OCI-M1 (cell line): Measurements from ENCODE around the gene NAA38.
"Not testable (repeated sequence)": the region's sequence is repeated elsewhere in the genome, so short reads cannot be mapped to it uniquely, and the experiment has no call there.

Source experiments
- DNase-seq: peaks from one replicate; lab custom pipeline; 2025; lab: John Stamatoyannopoulos, UW

NAA38 gene

DNA sequence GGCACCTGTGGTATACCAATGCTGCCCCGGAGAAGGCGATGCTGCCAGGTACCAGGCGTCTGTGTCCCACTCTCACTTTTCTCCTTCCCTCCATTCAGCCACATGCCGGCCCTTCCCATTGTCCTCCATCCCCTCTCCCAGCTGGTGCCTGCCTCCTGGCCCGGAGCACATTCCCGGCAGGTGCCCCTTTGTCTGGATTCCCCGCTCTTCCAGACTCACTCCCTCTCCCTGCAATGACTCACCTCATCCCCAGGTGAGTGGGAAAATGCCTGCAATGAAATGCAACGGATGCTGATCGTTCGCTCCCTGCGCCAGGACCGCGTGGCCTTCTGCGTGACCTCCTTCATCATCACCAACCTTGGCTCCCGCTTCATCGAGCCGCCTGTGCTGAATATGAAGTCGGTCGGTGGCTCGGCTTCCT is 33.8 kb downstream of the NAA38 start:
- no peak for DNase-seq

DNA sequence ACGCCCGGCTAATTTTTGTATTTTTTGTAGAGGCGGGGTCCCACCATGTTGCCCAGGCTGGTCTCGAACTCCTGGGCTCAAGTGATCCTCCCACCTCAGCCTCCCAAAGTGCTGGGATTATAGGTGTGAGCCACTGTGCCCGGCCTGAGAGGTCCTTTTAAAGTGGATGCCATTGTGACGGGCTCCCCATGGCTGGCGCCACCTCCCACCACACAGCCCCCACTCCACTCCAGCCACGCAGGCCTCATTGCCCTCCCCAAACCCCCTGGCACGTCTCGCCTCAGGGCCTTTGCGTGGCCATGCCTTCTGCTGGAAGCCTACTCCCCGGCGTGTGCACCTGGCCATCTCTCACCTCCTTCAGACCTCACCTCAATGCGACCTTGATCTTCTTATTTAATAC is 35.2 kb downstream of the NAA38 start:
- no peak for DNase-seq

DNA sequence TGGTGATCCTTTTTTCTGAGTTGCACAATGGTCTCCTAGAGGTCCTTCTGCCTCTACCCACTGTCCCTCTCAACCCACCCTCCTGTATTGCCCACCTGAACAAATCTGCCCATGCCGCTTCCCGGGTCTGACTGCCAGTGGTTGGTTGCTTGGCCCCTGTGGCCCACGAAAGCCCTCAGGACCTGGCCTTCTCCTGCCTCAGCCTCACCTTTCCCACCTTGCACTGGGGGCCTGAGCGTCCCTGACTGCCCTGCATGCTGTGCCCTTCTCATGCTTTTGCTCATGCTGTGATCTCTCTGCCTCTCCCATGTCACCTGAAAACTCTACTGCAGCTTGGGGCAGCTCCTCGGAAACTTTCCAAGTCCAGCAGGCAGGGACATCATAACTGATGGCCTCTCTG is 37.1 kb downstream of the NAA38 start:
- no peak for DNase-seq

DNA sequence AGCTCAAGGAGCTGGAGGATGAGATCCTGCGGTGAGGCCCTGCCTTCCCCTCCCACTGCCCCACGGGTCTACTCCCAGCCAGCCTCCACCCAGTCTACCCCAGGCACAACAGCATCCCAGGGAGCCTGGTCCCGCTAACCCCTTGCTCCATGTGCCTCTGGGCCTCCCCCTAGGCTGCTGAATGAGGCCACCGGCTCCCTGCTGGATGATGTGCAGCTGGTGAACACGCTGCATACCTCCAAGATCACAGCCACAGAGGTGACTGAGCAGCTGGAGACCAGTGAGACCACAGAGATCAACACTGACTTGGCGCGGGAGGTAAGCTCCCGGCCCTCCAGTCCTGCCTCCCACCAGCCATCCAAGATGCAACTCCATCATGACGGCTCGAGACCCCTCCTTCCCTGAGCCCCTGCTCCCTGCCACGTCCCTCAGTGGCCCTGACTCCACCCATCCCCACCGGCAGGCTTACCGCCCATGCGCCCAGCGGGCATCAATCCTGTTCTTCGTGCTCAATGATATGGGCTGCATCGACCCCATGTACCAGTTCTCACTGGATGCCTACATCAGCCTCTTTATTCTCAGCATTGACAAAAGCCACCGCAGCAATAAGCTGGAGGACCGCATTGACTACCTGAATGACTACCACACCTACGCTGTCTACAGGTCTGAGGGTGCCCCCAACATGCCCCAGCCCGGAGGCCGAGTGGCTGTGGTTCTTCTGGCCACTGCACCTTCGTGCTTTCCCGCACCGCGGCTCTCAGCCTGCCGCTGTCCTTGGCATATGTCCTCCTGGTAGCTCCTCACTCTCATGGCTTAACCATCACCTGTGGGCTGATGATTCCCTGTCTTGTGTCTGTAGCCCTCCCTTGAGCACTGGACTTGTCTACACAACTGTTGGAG is 38.4 kb downstream of the NAA38 start:
- no peak for DNase-seq

DNA sequence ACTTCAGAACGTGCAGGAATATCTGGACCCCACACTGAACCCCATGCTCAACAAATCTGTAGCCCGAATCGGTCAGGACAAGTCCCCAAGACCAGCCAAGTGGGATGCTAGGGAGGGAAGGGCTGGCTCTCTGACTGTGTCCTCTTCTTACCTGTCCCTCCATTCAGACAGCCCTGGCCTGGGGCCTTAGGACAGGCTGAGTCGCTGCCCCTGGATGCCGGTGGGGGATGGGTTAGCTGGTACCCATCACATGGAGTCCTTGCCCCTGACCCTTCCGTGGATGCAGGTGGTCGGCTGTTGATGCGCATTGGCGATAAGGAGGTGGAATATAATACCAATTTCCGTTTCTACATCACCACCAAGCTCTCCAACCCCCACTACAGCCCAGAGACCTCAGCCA is 39.3 kb downstream of the NAA38 start:
- no peak for DNase-seq

DNA sequence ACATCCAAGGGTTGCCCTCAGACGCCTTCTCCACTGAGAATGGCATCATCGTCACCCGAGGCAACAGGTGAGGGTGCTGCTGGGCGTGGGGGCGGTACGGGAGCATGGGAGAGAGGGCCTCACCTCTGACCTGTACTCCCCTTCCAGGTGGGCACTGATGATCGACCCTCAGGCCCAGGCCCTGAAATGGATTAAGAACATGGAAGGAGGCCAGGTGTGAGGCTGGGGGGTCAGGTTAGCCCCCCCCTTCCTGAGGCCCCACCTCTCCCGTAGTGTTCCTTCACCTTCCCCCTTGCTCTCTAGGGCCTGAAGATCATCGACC is 39.8 kb downstream of the NAA38 start:
- DNase-seq = no peak

DNA sequence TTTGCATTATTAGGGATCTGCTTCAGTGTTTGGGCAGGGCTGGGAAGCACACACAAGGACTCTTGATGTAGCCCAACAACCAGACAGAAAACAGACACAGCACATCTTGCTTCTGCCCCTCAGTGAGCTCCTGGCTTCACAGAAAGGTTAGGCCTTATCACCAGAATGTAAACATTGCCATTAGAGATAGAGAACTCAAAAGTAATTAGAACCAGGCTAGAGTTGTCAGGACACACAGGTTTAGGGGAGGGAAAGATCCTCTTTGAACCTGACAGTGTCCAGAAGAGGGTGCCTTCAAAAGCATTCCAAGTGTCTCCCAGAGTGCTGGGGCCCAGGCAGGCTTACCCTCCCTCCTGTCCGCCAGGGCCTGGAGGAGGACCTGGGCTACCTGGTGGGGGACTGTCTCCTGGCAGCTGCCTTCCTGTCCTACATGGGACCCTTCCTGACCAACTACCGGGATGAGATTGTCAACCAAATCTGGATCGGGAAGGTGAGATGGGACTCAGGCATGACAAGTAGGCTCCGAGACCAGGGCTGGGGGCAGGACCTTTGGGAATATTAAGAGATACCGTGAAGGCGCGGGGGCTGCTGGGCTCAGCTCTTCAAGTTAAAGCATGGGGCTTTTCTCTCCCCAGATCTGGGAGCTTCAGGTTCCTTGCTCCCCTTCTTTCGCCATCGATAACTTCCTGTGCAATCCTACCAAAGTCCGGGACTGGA is 40.3 kb downstream of the NAA38 start:
- no peak for DNase-seq

DNA sequence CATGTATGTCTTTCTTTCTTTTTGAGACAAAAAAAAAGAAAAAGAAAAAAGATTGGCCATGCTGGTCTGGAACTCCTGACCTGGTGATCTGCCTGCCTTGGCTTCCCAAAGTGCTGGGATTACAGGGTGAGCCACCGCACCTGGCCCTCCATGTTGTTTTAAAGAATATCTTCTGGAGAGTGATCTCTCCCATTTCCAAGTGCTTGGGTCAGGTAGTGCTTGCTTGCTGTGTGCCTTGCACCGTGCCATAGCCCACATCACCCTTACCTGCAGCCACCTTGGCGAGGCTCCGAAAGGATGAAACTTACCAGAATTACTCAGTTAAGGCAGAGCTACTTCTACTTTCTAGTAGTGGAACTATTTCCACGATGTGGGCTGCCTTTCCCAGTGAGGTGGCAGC is 42.4 kb downstream of the NAA38 start:
- no peak for DNase-seq

DNA sequence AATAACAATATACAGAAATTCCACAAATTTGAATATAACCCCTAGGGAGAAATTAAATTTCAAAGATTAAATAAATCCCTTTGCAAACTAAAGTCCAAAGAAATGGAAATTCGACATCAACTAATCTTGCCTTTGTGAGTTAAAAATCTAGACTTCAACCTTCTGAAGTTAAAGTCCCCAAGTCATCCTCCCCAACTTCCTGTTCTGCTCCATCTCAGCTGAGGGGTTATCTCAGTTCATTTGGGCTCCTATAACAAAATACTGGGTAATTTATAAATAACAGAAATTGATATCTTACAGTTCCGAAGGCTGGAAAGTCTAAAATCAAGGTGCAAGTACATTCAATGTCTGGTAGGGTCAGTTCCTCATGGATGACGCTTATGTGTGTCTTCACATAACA is 46.1 kb downstream of the NAA38 start:
- peak; percentile 9 for DNase-seq

DNA sequence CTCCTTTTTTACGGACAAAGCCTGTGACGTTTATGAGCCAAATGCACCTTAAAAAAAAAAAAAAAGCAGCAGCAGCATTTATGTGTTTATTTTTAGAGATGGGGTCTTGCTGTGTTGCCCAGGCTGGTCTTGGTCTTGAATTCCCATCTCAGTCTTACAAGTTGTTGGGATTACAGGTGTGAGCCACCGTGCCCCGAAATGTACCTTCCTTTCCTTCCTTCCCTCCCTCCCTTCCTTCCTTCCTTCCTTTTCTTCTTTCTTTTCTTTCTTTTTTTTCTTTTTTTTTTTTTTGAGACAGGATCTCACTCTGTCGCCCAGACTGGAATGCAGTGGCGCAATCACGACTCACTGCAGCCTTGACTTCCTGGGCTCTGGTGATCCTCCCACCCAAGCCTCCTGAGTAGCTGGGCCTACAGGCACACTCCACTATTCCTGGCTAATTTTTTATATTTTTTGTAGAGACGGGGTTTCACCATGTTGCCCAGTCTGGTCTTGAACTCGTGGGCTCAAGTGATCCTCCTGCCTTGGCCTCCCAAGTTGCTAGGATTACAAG is 47.5 kb downstream of the NAA38 start:
- DNase-seq = not testable (repeated sequence)

DNA sequence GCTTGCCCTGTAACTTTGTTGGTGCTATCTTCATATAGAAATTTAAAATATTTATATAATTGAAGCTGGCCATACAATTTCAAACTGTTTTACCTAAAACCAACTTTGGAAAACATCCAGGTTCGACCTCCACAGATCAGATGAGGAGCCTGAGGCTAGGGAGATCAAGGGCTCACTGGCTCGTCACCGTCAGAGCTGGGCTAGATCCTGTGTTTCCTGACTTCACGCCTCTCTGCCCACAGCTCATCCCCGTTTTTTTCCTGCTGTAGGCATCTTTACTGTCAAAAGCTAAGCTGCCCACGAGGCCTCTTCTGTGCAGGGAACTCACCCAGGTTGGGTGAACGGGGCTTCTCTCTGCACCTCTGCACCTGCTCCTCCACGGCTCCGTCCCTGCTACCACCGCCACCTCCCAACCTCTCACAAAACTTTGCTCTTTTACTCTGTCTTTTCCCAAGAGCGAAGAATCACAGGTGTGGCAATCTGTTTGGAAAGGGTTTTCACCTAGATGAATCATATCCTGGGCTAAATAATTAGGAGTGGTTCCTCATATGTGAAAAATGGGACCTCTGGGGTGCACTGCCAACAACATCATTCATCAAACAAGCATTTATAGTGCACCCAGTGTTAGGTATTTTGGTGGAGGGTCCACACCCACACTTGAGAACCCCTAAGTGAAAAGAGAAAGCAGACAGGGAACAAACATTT is 48.1 kb downstream of the NAA38 start:
- DNase-seq = no peak

DNA sequence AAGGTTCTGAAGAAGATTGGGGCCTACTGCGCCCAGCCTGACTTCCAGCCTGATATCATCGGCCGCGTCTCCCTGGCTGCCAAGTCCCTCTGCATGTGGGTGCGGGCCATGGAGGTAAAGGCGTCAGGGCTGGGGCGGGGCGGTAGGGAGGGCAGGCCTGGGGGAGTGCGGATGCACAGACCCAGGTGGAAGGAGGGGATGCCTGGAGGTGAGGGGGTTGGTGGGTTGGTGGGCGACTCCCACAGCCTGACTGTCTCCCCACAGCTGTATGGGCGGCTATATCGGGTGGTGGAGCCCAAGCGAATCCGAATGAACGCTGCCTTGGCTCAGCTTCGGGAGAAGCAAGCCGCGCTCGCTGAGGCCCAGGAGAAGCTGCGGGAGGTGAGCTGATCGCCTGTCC is 50.2 kb downstream of the NAA38 start:
- DNase-seq = no peak
